ENCODE measurements around the gene PNKP. TPM values are rescaled to one million over a fixed set of nuclear protein-coding genes. Genes with fewer than 3 reads are reported as not detected.

Gene PNKP
- total and polyA plus RNA-seq, 9 of the 15 experiments (the other 6 are each of a cell fraction or from before 2014, with no cell fraction given), result 2.8 to 85.4 (median 25.3) TPM

DNA sequence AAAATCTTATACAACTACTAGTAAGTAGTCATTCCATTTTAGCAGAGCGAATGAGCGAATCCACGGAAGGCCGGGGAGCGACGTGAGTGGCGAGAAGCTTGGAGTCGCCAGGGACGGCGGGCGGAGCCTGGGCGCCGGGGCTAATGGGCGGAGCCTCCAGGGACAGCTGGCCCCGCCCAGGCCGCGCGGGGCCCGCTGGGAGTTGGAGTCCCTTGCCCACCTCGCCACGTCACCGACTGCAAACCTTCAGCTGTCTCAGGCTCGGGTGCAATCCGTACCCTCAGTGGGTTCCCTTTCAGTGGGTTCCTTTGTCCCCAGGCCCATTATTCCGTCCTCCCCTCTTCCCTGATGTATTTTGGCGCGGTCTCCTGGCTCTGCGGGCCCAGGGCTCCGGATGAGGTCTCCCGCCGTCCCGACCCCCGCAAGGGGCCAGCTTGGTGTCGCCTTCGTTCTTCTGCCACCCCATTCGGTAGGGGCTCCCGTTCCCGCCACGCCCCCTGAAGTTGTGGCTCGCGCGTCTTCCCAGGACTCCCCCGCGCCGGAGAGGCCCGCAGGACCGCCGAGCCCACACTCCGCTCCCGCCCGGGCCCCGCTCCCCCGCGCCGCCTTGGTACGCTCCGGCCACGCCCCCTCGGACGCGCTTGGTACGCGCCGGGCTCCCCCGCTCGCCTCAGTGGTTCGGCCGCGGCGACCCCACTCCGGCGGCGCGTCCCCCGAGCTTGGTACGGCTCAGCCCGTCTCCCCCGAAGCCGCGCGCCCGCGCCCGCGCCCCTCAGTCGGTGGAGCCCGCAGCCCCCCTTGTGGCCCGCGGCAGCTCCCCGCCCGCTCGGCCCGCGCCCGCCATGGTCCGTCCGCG is 16.7 kb downstream of the PNKP start, which contains the start of gene PTOV1 (continued):
- TF ChIP-seq MXI1 (IDR thresholded peaks at IDR 0.05; ENCODE audit: low read depth, low read length) (no peak), BCLAF1 (IDR thresholded peaks at IDR 0.05; ENCODE audit: borderline replicate concordance in 1 of 2, control insufficient read depth in 1 of 2, low read depth in 2 of 2, low read length in 1 of 2) (peak in 1 of 2 experiments; percentile 80; a peak in 1 of 4 replicates), TBL1XR1 (IDR thresholded peaks at IDR 0.05; ENCODE audit: low read length in 2 of 2) (peak in 1 of 2 experiments; percentile 37; a peak in 1 of 4 replicates), SRSF1 (IDR thresholded peaks at IDR 0.05; ENCODE audit: low read depth, low read length) (no peak), CC2D1A (IDR thresholded peaks at IDR 0.05) (no peak), JUN (IDR thresholded peaks at IDR 0.05; ENCODE audit: borderline replicate concordance, low read depth, low read length) (no peak), JUN (CRISPR knock-in tag; IDR thresholded peaks at IDR 0.05; ENCODE audit: borderline replicate concordance) (no peak), POLR2AphosphoS5 (IDR thresholded peaks at IDR 0.05; ENCODE audit: control insufficient read depth, insufficient read depth, low read depth, low read length) (peak; percentile 45), KLF6 (CRISPR knock-in tag; IDR thresholded peaks at IDR 0.05; ENCODE audit: borderline replicate concordance) (peak; percentile 20; the same call in 1 of the 2 replicates), POLR2H (tag; IDR thresholded peaks at IDR 0.05; ENCODE audit: low read depth) (peak; percentile 46; the same call in 1 of the 2 replicates), EP400 (IDR thresholded peaks at IDR 0.05) (peak; percentile 96), SP1 (CRISPR knock-in tag; IDR thresholded peaks at IDR 0.05) (peak; percentile 96), ZNF384 (IDR thresholded peaks at IDR 0.05; ENCODE audit: low read depth, low read length) (0 out of 2 replicates have a peak, but pooled peaks have one; percentile 7), NR3C1 (CRISPR knock-in tag; IDR thresholded peaks at IDR 0.05) (peak; percentile 53; the same call in 1 of the 2 replicates), ZNF311 (CRISPR knock-in tag; IDR thresholded peaks at IDR 0.05) (no peak), NONO (IDR thresholded peaks at IDR 0.05; ENCODE audit: low read depth in 2 of 2, low read length in 1 of 2) (peak in 1 of 2 experiments; percentile 98; a peak in 2 of 4 replicates), ZFP36 (IDR thresholded peaks at IDR 0.05; ENCODE audit: low read depth, low read length, partially characterized antibody) (no peak), HES1 (IDR thresholded peaks at IDR 0.05; ENCODE audit: low read depth) (peak; percentile 58; the same call in 1 of the 2 replicates), PHF8 (IDR thresholded peaks at IDR 0.05; ENCODE audit: borderline replicate concordance, low read length) (peak; percentile 95), C11orf30 (IDR thresholded peaks at IDR 0.05; ENCODE audit: low read depth) (peak; percentile 38; the same call in 1 of the 2 replicates), GABPA (tag; conservative IDR thresholded peaks at IDR 0.05; ENCODE audit: low read depth) (peak; percentile 53; the same call in 1 of the 2 replicates), SMAD3 (CRISPR knock-in tag; conservative IDR thresholded peaks at IDR 0.05) (0 out of 2 replicates have a peak, but pooled peaks have one; percentile 17)
- TF ChIP-seq, protein P1, sequence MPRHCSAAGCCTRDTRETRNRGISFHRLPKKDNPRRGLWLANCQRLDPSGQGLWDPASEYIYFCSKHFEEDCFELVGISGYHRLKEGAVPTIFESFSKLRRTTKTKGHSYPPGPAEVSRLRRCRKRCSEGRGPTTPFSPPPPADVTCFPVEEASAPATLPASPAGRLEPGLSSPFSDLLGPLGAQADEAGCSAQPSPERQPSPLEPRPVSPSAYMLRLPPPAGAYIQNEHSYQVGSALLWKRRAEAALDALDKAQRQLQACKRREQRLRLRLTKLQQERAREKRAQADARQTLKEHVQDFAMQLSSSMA (CRISPR knock-in tag; IDR thresholded peaks at IDR 0.05), result no peak; the same call in 1 of the 2 replicates
